CD8-positive, alpha-beta memory T cell (primary cell): ENCODE measurements around the gene DAB2IP. TPM values are rescaled to one million over a fixed set of nuclear protein-coding genes. Genes with fewer than 3 reads are reported as not detected.

Experiments used
- CTCF ChIA-PET: fragments of 350-600 bp; sonication (Branson Sonifier 250); formaldehyde crosslinking; loops from one replicate; lab custom pipeline; 2021; ENCODE audit warnings: antibody characterized with exemption; lab: Charles Lee
- POLR2A ChIA-PET: fragments of 350-600 bp; sonication (Branson Sonifier 250); formaldehyde crosslinking; loops from one replicate; lab custom pipeline; 2021; ENCODE audit warnings: antibody characterized with exemption; lab: Charles Lee
- DNase-seq, 5 donors: peaks; one replicate each; pipeline versions ENCODE4 v3.0.0 to v3.0.0-alpha.2; 2020 to 2022; ENCODE audit warnings: mixed read lengths in 1 of 5
- H3K27ac ChIP-seq: one replicate; pipeline ENCODE4 v1.7.0; 2013; ENCODE audit warnings: low read depth, mild to moderate bottlenecking, low read length, moderate library complexity
- H3K27me3 ChIP-seq: 2 replicates; pipeline ENCODE4 v1.7.0; 2013; ENCODE audit warnings: low read length, mild to moderate bottlenecking; ENCODE audit not compliant: insufficient read depth, poor library complexity, severe bottlenecking
- H3K36me3 ChIP-seq: 2 replicates; pipeline ENCODE4 v1.7.0; 2013; ENCODE audit warnings: mild to moderate bottlenecking, low read length, moderate library complexity; ENCODE audit not compliant: insufficient read depth
- H3K4me1 ChIP-seq: 2 replicates; pipeline ENCODE4 v1.7.0; 2013; ENCODE audit warnings: mild to moderate bottlenecking, low read length, moderate library complexity; ENCODE audit not compliant: insufficient read depth
- H3K4me3 ChIP-seq: 2 replicates; pipeline ENCODE4 v1.7.0; 2013; ENCODE audit warnings: mild to moderate bottlenecking, low read length
- H3K9me3 ChIP-seq: 2 replicates; pipeline ENCODE4 v1.7.0; 2013; ENCODE audit warnings: mild to moderate bottlenecking, low read length
- H3K27ac Mint-ChIP-seq, 8 donors: one replicate each; pipeline ENCODE4 v1.8.0; 2020 to 2021; ENCODE audit warnings: mixed read lengths in 8 of 8, mild to moderate bottlenecking in 6 of 8, inconsistent platforms in 3 of 8, moderate library complexity in 3 of 8
- H3K27me3 Mint-ChIP-seq, 2 donors: one replicate each; pipeline ENCODE4 v1.8.0; 2020 to 2021; ENCODE audit warnings: mixed read lengths in 2 of 2, mild to moderate bottlenecking in 1 of 2, moderate library complexity in 1 of 2
- H3K36me3 Mint-ChIP-seq, 3 donors: one replicate each; pipeline ENCODE4 v1.8.0; 2020 to 2021; ENCODE audit warnings: mixed read lengths in 3 of 3, inconsistent platforms in 1 of 3, mild to moderate bottlenecking in 1 of 3
- H3K4me1 Mint-ChIP-seq, 3 donors: one replicate each; pipeline ENCODE4 v1.8.0; 2020 to 2021; ENCODE audit warnings: mixed read lengths in 3 of 3, inconsistent platforms in 1 of 3, mild to moderate bottlenecking in 1 of 3
- H3K4me3 Mint-ChIP-seq, 7 donors: one replicate each; pipeline ENCODE4 v1.8.0; 2020 to 2021; ENCODE audit warnings: mixed read lengths in 7 of 7, mild to moderate bottlenecking in 6 of 7, moderate library complexity in 4 of 7, inconsistent platforms in 2 of 7
- H3K9me3 Mint-ChIP-seq, 5 donors: one replicate each; pipeline ENCODE4 v1.8.0; 2020 to 2022; ENCODE audit warnings: mixed read lengths in 5 of 5, mild to moderate bottlenecking in 3 of 5, moderate library complexity in 2 of 5, inconsistent platforms in 1 of 5
- polyA plus RNA-seq: library from polyadenylated mRNA; unstranded; fragments of 300-500 nt; fragmentation: Illumina TruSeq; gene quantifications from one replicate; pipeline ENCODE4 v1.2.3, GENCODE V29; 2021
- total RNA-seq, 2 experiments: library from RNA; stranded (reverse); gene quantifications; one replicate each; pipeline ENCODE4 v1.2.3, GENCODE V29; 2021

The DAB2IP gene
- total and polyA plus RNA-seq, 3 experiments from 2014 or later, result 0.15 to 0.41 (median 0.27) TPM

DNA sequence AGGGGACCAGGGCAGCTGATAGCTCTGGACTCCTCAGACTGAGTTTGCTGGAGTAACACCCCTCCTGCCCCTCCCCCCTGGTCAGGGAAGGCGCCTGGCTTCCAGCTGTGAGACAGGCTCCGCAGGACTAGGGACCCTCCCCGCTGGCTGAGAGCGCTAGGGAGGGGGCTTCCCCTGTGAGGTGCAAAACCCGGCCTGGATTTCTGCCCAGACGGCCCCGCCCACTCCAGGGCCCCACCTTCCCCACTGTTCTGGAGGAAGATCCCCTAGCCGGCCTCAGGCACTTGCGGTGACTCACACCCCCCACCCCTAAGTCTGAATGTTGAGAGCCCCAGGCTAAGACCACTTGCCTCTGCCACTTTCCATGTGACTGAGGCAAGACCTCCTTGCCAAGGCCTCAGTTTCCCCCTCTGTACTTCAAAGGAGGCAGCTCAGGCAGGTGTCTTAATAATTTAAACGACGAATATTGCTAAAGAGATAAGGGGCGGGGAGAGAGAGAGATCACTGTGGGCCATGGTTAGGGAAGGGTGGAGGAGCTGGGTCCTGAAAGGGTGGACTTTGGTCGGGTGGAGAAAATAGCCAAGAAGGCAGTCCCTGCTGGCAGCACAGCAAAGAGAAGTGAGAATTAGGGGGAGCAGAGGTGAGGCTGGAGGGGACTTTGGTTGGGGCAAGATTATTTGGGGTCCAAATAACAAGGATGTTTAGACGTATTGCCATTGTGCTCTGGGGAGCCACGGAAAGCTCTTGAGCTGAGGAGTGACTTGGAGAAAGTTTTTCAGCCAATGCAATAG, 1.0 kb upstream of the DAB2IP start:
- peak overlapping the region in 1 of 8 donors; percentile 29 for H3K27ac Mint-ChIP-seq
- no peak overlapping the region for H3K4me3 ChIP-seq
- no peaks in the 10 kb centered on the region for H3K36me3 ChIP-seq
- ChIA-PET POLR2A (no interaction called here), CTCF (no interaction called here)
- H3K4me3 Mint-ChIP-seq, result peak overlapping the region in 5 of 7 donors; percentile 35 to 78 (median 73)
- H3K9me3 ChIP-seq, result no peaks in the 10 kb centered on the region
- peaks cover 47% of the 10 kb centered on the region for H3K27me3 ChIP-seq
- no peaks in the 10 kb centered on the region for H3K4me1 ChIP-seq
- DNase-seq, result no peak
- H3K9me3 Mint-ChIP-seq, result peaks cover 0 to 2% (median 0%) of the 10 kb centered on the region in 5 donors
- no peak overlapping the region for H3K27ac ChIP-seq
- H3K27me3 Mint-ChIP-seq, result peaks cover 33 to 62% of the 10 kb centered on the region in 2 donors
- peaks cover 0 to 4% (median 0%) of the 10 kb centered on the region in 3 donors for H3K36me3 Mint-ChIP-seq
- H3K4me1 Mint-ChIP-seq, result peaks cover 9 to 19% (median 10%) of the 10 kb centered on the region in 3 donors

DNA sequence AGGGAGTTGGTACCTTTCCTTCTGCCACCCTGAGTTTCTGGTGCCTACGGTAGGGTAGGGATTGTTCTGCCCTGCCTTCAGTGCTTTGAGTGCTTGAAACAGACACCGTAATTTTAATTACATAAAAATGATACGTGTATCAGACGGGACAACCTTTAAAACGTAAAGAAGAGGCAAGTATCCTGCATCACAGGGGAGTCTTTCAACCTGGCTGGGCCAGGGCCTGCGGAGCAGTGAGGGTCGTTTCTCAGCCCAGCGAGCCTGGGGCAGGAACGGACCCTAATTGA, 483 bp upstream of the DAB2IP start:
- Histone ChIP-seq H3K27me3 (peaks cover 49% of the 10 kb centered on the region), H3K4me3 (no peak overlapping the region), H3K36me3 (no peaks in the 10 kb centered on the region), H3K27ac (no peak overlapping the region), H3K9me3 (no peaks in the 10 kb centered on the region), H3K4me1 (no peaks in the 10 kb centered on the region)
- peaks cover 9 to 19% (median 10%) of the 10 kb centered on the region in 3 donors for H3K4me1 Mint-ChIP-seq
- DNase-seq, result no peak
- peaks cover 36 to 67% of the 10 kb centered on the region in 2 donors for H3K27me3 Mint-ChIP-seq
- POLR2A ChIA-PET, result no interaction called here
- peaks cover 0 to 2% (median 0%) of the 10 kb centered on the region in 5 donors for H3K9me3 Mint-ChIP-seq
- CTCF ChIA-PET, result no interaction called here
- H3K4me3 Mint-ChIP-seq, result peak overlapping the region in 5 of 7 donors; percentile 35 to 78 (median 73)
- peak overlapping the region in 1 of 8 donors; percentile 29 for H3K27ac Mint-ChIP-seq
- peaks cover 0 to 4% (median 0%) of the 10 kb centered on the region in 3 donors for H3K36me3 Mint-ChIP-seq

DNA sequence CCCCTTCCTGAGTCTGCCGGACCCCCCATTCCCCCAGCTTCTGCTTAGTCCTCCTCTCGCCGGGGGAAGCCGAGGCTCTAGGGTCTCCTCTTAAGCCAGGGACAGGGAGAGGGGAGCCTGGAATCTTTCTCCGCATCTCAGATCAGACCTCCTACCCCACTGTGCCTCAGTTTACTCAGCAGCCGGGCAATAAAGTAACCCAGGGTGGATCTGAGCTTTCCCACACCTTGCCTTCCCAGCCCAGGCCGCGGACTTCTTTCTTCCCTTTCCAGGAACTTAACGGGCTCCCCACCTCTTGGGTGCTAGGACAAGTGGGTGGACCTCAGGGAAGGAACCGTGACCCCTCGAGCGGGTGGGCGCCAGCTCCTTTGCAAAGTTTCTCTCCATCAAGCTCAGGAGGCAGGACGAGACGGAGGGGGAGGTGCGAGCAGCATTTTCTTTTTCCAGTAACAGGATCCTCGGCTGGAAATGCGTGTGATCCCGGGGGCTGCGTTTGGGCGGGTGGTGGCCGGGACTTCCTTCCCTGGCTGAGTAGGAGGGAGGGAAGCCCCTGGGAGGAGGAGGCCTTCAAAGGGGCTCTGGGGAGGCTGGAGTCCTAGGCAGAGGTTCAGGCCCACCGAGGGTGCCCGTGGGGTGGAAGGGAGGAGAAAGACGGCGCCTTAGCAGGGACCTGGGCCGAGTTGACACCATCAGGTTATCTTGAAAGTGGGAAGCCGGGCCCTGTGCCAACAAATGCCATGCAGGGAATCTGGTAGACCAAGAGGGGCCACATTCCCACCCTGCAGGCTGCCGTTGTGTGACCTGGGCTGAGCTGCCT, 795 bp downstream of the DAB2IP start:
- H3K9me3 Mint-ChIP-seq, result peaks cover 0 to 2% (median 0%) of the 10 kb centered on the region in 5 donors
- ChIA-PET POLR2A (no interaction called here), CTCF (no interaction called here)
- peaks cover 39 to 70% of the 10 kb centered on the region in 2 donors for H3K27me3 Mint-ChIP-seq
- H3K36me3 ChIP-seq, result no peaks in the 10 kb centered on the region
- no peaks in the 10 kb centered on the region for H3K9me3 ChIP-seq
- H3K4me1 ChIP-seq, result no peaks in the 10 kb centered on the region
- no peak overlapping the region for H3K4me3 ChIP-seq
- peaks cover 0 to 4% (median 0%) of the 10 kb centered on the region in 3 donors for H3K36me3 Mint-ChIP-seq
- no peak overlapping the region for H3K27ac ChIP-seq
- peaks cover 49% of the 10 kb centered on the region for H3K27me3 ChIP-seq
- DNase-seq, result peak in 1 of 5 donors; percentile 21
- H3K4me3 Mint-ChIP-seq, result peak overlapping the region in 6 of 7 donors; percentile 36 to 82 (median 54)
- H3K27ac Mint-ChIP-seq, result no peak overlapping the region
- H3K4me1 Mint-ChIP-seq, result peaks cover 9 to 19% (median 10%) of the 10 kb centered on the region in 3 donors

DNA sequence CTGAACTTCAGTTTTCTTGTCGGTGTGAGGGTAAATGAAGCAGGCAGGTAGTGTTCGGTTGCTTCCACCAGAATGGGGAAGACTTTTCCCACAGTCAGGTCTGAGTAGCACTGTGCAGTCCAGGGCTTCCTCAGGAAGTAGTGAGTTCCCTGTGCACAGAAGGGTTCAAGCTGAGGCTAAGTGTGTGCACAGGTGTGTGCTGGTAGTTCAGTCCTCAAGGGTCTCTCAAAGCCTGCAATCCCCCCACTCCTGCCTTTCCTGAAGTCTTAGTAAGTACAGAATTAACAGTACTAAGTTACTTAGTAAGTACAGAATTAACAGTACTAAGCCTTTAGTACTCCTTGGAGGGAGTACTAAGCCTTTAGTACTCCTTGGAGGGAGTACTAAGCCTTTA, 1.4 kb downstream of the DAB2IP start:
- Mint-ChIP-seq H3K4me1 (peaks cover 9 to 19% (median 10%) of the 10 kb centered on the region in 3 donors), H3K9me3 (peaks cover 0 to 2% (median 0%) of the 10 kb centered on the region in 5 donors), H3K27ac (no peak overlapping the region), H3K36me3 (peaks cover 0 to 4% (median 0%) of the 10 kb centered on the region in 3 donors), H3K27me3 (peaks cover 39 to 76% of the 10 kb centered on the region in 2 donors), H3K4me3 (peak overlapping the region in 2 of 7 donors; percentile 9 to 35)
- DNase-seq, result no peak
- ChIA-PET CTCF (no interaction called here), POLR2A (no interaction called here)
- H3K27me3 ChIP-seq, result peaks cover 49% of the 10 kb centered on the region
- no peaks in the 10 kb centered on the region for H3K9me3 ChIP-seq
- H3K27ac ChIP-seq, result no peak overlapping the region
- H3K36me3 ChIP-seq, result no peaks in the 10 kb centered on the region
- no peaks in the 10 kb centered on the region for H3K4me1 ChIP-seq
- no peak overlapping the region for H3K4me3 ChIP-seq

DNA sequence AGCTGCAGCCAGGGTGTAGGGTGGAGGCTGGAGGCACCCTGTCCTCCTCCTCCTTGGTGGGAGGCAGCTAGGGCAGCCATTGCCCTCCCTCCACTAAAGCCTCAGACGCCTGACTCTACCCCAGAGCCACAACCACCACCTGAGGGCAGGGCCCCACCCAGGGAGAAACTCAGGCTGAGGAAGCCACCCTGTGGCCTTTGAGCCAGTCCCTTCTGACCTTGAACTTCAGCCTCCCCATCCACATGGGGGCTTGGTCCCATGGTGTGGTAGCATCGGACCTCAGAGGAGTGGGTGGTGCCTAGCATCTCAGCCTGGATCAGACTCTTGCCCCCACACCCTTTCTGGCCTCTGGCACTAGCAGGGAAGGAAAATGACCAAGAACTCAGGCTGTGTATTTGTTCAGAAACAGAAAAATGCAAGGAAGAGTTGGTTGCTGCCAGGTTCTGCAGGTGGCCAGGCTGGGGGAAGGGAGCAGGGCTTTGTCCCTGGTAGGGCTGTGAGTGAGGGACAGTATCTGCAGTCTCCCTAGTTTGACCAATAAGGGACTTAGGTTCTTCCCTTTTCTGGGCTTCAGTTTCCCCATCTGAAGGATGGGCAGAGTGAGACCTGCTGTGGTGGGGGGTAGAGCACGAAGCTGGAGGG, 3.2 kb downstream of the DAB2IP start:
- Mint-ChIP-seq H3K4me1 (peaks cover 9 to 19% (median 10%) of the 10 kb centered on the region in 3 donors), H3K36me3 (peaks cover 0 to 4% (median 0%) of the 10 kb centered on the region in 3 donors), H3K4me3 (no peak overlapping the region), H3K27ac (peak overlapping the region in 2 of 8 donors; percentile 58 to 87), H3K9me3 (peaks cover 0 to 2% (median 0%) of the 10 kb centered on the region in 5 donors), H3K27me3 (peaks cover 38 to 77% of the 10 kb centered on the region in 2 donors)
- H3K27ac ChIP-seq, result no peak overlapping the region
- H3K36me3 ChIP-seq, result no peaks in the 10 kb centered on the region
- peaks cover 53% of the 10 kb centered on the region for H3K27me3 ChIP-seq
- peak in 1 of 5 donors; percentile 25 for DNase-seq
- POLR2A ChIA-PET, result no interaction called here
- no peaks in the 10 kb centered on the region for H3K4me1 ChIP-seq
- H3K9me3 ChIP-seq, result no peaks in the 10 kb centered on the region
- H3K4me3 ChIP-seq, result no peak overlapping the region
- CTCF ChIA-PET, result no interaction called here

DNA sequence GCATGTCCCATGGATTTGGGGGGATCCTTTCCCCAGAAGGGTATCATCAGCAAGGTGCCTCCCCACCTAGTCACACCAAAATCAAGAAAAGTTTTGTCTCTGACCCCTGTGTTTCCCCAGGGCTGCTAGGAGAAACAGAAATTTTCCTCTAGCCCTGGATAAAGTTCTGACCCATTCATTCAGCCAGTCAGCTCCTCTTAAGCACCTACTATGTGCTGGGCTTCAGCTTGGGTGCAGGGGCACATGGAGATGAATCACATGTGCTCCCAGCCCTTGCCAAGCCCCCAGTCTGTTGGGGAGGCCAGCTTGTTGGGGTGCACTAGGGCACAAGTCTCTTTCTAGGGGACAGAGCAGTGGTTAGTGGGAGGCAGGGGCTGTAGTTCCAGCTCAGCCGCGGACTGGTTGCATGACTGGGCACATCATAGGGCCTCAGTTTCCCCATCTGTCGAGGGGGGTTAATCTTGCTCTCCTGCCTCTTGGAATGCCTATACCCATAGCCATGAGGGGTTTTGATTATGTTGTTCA, 3.9 kb downstream of the DAB2IP start:
- Histone ChIP-seq H3K27me3 (peaks cover 51% of the 10 kb centered on the region), H3K4me3 (no peak overlapping the region), H3K27ac (no peak overlapping the region), H3K9me3 (no peaks in the 10 kb centered on the region), H3K36me3 (no peaks in the 10 kb centered on the region), H3K4me1 (no peaks in the 10 kb centered on the region)
- Mint-ChIP-seq H3K27me3 (peaks cover 44 to 75% of the 10 kb centered on the region in 2 donors), H3K36me3 (peaks cover 0 to 4% (median 0%) of the 10 kb centered on the region in 3 donors), H3K9me3 (peaks cover 0 to 2% (median 0%) of the 10 kb centered on the region in 5 donors), H3K4me1 (peaks cover 9 to 19% (median 10%) of the 10 kb centered on the region in 3 donors), H3K27ac (no peak overlapping the region), H3K4me3 (no peak overlapping the region)
- POLR2A ChIA-PET, result no interaction called here
- CTCF ChIA-PET, result no interaction called here
- no peak for DNase-seq

DNA sequence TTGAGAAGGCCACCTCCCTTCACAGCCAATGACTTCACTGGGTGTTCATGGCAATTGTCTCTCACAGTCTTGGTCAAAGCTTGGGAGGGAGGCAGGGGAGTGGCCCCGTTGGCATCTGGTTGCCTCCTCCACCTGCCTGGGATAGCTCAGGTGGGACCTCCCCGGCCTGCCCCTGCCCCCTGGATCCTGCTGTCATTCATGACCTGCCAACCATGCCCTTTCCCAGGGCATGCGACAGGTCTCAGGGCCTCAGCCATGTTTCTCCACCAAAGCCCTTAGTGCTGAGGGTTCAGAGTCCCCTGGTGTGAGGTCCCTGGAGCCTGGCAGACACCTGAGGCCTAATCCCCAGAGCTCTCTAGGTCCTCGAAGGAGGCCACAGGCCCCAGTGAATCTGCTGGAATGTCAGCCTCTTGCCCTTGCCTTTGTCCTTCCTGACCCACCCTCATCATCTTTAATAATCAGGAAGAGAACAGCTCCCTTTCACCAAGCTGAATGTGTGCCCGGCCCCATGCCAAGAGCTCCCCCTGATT, 5.6 kb downstream of the DAB2IP start:
- no peak for DNase-seq
- Mint-ChIP-seq H3K27me3 (peaks cover 39 to 74% of the 10 kb centered on the region in 2 donors), H3K4me1 (peaks cover 3 to 8% (median 3%) of the 10 kb centered on the region in 3 donors), H3K27ac (no peak overlapping the region), H3K9me3 (no peaks in the 10 kb centered on the region), H3K4me3 (no peak overlapping the region), H3K36me3 (peaks cover 0 to 4% (median 0%) of the 10 kb centered on the region in 3 donors)
- H3K36me3 ChIP-seq, result no peaks in the 10 kb centered on the region
- no peaks in the 10 kb centered on the region for H3K4me1 ChIP-seq
- peaks cover 38% of the 10 kb centered on the region for H3K27me3 ChIP-seq
- H3K4me3 ChIP-seq, result no peak overlapping the region
- H3K27ac ChIP-seq, result no peak overlapping the region
- CTCF ChIA-PET, result no interaction called here
- H3K9me3 ChIP-seq, result no peaks in the 10 kb centered on the region
- POLR2A ChIA-PET, result no interaction called here
